NCI-H345 treated with DMSO at 0.1 percent for 48 hours (cell line): ENCODE measurements around the gene EXOC8.
"Not testable (repeated sequence)": the region's sequence is repeated elsewhere in the genome, so short reads cannot be mapped to it uniquely, and the experiment has no call there.

Source experiments
- DNase-seq: peaks from one replicate; lab custom pipeline; 2025; ENCODE audit not compliant: unreplicated experiment; lab: John Stamatoyannopoulos, UW

EXOC8 gene

DNA sequence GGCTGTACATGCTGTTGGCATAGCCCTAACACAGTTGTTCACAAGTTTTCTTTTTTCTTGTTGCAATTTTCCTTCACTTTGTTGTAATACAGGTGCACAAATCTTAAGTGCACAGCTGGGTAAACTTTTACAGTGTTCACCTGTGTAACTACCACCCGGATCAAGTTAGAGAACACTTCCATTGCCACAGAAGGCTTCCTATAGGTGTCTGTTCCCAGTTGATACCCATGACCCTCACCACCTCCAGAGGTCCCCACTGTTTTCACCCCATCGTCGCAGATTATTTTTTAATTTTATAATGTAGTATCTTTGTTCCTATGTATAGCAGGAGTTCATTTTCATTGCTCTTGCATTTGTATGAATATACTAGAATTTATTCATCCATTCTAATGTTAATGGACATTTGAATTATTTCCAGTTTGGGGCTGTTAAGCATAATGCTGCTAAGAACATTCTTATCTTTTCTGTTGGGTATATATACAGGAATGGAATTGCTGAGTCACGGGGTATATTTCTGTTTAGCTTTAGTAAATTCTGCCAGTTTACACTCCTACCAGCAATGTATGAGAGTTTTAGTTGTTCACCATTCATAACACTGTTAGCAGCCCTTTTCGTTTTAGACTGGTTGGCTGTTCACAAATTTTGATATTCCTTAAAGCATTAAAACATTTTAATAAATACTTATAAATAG, 16.8 kb upstream of the EXOC8 start:
- no peak for DNase-seq

DNA sequence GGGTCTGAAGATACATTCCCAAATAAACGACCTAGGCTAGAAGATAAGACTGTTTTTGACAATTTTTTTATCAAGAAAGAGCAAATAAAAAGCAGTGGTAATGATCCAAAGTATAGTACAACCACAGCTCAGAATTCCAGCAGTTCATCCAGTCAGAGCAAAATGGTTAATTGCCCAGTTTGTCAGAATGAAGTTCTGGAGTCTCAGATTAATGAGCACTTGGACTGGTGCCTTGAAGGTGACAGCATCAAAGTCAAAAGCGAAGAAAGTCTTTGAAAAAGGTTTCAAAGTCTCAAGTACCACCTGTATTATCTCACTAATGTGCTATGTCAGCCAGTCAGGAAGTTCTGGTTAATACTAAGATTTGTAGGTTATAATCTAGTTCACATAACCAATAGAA, 15.4 kb upstream of the EXOC8 start:
- DNase-seq, result no peak

DNA sequence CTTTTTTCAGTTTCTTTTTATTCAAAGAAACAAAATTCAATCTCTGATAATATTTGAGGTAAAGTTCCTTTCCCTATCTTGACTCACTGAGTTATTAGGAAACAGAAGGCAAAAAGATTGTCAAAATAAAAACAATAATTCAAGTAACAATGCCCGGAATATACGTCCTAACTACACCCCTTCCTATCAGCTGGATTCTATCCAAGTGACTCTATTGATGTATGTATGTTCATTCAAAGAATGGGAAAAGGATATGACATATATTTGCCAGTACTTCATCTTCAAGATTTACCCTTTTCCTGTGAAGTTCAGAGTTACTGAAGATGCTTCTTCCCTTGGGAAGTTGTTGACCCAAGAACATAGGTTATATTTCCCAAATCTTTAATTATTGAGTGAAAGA, 14.2 kb upstream of the EXOC8 start:
- no peak for DNase-seq

DNA sequence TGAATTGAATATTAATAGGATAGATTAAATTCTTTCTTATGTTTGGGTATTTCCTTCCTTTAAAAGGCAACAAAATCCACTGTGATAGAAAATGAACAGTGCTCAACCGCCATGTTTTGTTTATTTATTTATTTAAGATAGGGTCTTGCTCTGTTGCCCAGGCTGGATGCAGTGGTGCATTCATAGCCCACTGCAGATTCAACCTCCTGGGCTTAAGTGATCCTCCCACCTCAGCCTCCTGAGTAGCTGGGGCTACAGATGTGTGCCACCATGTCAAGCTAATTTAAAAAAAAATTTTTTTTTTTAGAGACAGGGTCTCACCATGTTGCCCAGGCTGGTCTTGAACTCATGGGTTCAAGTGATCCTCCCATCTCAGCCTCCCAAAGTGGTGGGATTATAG, 11.2 kb upstream of the EXOC8 start:
- DNase-seq, result not testable (repeated sequence)

DNA sequence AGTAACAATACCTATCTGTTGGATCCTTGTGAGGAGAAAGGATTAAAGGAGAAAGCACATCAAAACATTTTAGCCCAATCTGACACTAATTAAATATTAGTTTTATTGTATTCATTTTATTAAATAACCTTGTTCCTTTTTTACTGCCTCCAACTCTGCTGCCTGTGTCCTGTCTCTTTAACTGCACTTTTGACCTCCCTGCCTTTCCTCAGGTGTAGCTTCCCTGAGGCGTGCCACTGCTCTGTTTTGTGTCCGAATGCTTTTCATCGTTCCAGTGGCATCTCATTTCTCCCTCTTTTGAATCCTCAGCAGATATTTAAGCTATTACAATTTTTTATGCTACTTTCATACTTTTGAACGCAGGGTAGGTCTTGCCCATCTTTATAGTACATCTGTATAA, 10.8 kb upstream of the EXOC8 start:
- DNase-seq, result no peak

DNA sequence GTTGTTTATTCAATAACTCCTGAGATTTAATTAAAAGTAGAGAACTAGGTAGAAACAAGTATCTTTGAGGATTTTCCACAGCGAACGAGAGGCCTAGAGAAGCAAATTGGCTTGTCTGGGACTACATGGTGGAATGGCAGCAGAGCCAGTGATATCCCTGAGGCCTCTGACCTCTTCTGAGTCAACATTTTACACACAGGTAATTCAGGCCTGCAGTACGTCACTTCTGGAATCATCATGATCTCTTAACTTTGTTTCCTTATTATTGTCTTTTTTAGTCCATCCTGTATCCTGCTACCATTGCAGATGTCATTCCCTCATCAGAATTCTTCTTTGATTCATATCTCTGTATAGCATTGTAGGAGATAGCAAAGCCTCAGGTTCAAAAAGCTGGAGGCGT, 10.3 kb upstream of the EXOC8 start:
- DNase-seq, result no peak

DNA sequence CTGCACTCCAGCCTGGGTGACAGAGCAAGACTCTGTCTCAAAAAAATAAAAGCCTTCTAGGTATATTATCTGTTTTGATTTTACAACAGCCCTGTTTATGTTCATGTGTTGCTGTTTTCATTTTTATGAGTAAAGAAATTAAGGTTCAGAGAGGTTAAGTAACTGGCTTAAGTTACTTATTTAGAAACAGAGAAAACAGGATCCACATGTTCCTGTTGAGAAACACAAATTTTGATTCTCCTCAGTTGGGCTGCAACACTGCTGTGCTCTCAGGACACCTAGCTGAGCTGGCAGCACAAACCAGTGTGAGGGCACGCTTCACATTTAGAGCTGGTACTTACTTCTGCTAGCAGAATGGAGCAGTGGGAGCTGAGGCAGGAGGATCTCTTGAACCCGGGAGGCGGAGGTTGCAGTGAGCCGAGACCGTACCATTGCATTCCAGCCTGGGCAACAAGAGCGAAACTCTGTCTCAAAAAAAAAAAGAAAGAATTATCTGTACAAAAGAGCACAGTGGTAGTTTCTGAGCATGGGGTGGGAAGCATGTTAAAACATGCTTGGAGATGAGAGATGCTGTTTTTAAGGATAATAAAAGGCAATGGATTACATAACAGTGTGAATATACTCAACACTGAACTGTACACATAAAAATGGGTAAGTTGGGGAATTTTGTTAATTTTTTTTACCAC, 2.8 kb upstream of the EXOC8 start:
- DNase-seq, result no peak

DNA sequence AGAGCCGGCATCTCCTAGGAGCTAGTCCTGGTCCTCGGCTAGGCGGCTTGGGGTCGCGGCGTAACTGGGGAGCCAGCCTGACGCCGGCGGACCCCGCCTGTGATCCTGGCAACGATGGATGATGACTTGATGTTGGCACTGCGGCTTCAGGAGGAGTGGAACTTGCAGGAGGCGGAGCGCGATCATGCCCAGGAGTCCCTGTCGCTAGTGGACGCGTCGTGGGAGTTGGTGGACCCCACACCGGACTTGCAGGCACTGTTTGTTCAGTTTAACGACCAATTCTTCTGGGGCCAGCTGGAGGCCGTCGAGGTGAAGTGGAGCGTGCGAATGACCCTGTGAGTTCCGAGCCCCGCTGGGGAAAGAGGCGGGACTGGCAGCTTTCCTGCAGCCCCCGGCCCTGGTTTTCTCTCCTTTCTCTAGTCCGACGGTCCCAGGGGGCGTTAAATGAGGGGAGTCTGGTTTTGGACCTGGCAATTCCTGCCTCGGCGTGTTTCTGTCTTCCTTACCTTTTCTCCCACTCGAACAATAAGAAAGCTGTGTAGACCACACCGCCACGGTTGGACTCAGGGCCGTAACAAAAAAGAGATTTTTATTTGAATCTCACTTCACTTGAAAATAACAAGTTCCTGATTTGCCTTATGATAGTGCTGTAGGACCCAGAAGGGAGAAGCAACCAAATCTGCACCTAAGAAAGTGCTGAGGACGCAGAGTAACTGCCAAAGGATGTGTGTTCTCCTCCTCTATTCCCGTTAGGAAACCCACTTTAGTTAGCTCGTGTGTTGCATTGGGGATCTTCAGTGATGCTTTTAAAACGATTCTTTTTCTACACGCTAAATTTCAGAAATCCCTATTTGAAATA, 847 bp upstream of the EXOC8 start, which contains the start of gene SPRTN:
Gene SPRTN (plus strand): TSS at position 24 of the 859 bp plus-strand sequence. CDS start 91 bp downstream, at position 115.
- DNase-seq, result no peak

DNA sequence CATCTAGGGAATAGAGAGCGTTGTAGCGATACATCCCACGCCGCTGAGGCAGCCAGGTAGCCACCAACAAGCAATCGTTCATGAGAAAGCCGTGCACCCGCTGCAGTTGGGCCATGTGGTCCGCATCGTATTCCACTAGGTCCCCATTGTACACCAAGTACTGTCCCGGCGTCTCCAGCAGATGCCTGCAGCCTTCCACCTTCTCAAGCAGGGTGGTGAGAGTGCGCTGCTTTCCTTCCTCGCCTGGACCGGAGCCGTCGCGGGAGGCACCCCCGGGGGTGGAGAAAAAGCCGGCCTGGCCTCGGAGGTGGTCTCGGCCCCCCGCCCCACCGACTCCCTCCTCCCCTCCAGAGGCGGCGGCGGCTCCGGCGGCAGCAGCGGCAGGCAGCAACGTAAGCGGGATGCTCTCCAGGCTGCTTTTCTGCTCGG, 595 bp downstream of the EXOC8 start:
- no peak for DNase-seq

DNA sequence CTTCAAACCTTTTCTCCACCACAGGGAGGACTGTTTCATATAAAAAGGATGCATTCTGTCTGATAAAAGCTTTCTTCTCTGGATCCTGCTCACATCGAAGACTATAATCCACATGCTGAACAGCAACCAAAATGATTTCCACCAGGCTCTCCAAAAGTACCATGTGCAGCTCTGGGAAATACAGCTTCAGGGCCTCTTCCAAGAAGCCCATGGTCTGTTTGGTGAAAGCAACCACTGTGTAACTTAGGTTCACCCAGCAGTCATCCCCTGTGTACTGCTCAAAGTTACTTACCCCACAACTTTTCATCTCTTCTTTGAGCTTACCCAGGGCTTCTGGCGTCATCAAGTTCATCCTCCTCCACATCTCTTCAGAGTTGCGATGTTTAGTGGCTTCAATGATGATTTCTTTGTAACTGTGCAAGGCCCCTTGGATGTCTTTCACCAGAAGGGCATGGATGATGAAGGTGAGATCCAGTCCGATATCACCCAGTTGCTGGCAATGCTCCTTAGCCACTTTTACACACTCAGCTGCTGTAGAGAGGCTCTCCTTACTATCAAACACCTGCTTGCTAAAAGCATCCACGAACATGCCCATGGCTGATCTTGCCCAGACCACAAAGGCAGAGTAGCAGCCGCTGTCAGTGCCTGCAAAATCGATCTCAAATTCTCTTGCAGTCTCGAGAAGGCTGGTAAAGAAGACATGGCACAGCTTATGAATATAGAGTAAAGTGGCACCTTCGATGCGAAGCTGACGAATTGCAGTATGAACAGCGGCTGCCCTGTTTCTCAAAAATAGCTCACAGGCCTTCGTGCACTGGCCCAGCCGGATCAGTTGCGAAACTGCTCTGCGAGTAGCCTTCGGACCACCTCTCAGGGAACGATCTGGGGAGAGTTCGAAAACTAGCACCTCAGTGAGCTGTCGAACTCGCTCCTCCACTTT, 1.7 kb downstream of the EXOC8 start:
- no peak for DNase-seq

DNA sequence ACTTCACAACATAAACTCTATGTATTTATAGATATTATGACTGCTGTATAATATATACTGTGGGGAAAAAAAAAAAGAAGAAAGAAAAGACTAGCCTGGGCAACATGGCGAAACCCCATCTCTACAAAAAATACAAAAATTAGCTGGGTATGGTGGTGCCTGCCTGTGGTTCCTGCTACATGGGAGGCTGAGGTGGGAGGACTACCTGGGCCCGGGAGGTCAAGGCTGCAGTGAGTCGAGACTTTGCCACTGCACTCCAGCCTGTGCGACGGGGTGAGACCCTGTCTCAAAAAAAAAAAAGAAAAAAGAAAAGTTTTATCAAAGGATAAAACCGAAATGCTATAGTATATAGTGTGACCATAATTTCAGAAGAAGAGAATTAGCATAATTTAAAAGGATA, 2.7 kb downstream of the EXOC8 start:
- no peak for DNase-seq

DNA sequence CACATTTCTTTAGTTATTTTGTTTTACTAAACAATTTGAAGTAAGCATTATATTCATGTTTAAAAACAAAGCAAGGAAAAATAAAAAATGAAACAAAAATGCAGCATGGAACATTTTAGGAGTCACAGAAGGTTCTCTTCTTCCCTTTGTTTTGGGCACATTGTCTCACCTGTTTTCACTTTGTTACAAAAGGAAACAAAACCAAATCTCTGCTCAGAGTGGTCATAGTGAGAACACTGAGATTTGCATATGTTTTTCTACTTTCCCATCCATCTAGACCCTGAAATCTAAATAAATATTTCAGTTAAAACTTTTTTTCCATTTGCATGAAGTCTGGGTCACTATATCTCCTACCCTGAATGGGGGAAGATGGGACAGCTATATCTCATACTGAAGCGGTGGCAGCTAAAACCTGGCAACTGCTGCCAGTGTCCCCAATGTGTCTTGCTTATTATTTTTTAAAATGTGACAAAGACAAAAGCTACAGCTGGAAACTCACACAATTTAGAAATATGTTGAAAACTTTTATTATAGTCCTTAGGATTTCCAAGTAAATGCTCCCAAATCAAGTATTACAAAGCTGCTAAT, 3.5 kb downstream of the EXOC8 start:
- DNase-seq, result no peak

DNA sequence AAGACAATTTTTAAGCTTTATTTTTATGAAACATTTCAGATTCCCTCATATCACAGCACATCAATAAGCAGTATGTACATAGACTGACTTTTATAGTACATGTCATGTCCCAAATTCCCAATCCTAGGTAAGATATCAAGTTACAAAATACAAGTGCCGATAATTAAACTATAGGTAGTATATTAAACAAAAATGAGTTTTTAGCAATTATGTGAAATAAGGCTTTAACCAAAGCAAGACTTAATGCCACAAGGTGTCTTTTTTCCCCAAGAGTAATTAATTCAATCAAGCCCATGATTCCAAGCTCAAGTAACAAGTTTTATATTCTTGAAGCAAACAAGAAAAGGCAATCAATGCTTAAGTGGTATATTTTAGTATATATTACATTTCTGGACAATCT, 4.9 kb downstream of the EXOC8 start:
- DNase-seq, result no peak

DNA sequence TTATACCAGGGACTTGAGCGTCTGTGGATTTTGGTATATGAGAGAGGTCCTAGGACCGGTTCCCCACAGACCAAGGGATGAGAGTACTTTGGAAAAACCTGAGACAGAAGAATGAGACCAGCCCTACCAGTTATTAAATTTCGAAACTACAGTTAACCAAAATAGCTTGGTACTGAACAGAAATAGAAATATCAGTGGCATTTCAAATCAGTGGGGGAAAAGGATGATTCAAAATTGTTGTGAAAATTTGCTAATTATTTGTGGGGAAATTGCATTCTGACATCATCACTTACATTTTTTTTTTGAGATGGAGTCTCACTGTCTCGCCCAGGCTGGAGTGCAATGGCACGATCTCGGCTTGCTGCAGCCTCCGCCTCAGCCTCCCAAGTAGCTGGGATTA, 8.2 kb downstream of the EXOC8 start:
- DNase-seq, result no peak

DNA sequence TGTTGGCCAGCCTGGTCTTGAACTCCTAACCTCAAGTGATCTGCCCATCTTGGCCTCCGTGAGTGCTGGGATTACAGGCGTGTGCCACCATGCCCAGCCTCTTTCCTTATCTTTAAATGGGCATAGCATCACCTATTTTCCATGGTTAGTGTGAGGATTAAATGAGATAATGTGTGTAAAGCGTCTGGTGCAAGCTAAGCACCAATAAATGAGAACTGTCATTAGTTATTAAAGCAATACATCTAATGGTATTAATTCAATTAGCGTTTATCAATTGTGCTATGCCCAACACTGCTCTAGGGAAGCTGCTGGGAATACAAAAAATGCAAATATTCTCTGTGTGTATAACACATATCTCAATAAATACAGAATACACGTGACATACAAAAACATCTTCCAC, 10.0 kb downstream of the EXOC8 start:
- DNase-seq, result no peak

DNA sequence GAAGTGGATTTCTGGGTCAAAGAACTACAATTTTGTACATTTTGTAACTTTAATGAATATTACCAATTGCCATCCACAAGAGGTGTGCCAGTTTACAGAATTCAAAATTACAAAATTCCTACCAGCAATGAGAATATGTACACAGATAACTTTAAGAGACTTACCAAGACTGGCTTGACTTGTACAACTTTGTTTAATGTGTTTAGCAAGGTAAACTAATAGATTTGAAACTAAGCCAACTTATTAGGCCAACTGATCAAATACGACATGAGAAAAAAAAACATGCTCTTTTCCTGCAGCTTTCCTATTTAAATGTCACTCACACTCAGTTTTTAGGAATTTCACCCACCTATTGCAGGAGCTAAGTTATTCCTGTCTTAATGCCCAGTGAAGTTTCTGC, 11.4 kb downstream of the EXOC8 start:
- DNase-seq, result no peak

DNA sequence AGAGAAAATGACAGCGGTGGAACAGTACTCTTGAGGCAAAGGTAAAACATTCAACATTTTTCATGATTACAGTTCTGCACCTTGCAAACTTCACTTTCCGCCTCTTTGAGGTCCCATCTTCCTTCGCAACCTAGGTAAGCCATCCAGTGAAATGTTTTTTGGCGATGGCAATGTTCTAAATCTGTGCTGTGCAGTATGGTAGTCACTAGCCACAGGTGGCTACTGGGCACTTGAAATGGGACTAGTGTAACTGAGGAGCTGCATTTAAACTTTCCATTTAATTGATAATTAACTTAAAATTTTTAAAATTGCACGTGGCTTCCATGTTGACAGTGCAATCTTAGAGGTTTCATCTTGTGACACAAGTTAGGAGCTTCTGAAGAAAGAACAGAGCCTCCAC, 13.0 kb downstream of the EXOC8 start:
- DNase-seq, result no peak

DNA sequence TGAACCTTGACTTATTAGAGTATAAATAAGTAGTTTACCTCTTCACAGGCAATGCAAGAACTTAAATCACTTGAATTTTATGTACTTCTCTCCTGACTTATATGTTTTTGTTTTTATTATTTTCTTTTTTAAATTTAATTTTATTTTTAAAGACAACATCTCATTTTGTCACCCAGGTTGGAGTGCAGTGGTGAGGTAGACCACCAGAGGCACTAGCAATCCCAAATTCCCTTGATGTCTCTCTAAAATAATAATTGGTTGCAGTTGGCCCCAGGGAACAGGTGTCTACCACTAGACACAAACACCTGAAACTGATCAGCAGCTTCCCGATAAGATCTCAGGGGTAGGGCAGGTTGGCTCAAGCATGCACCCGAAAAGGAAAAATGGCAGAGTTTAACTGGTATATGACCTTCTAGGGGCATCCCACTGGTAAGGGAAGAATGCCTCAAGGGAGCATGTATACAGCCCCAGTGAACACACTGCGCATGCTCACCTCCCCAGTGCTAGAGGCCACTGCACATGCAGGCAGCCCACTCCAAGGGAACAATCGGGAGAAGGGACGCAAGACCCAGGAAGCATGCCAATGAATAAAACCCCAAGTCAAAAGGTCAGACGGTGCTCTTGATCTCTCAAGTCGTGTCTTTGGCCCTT, 14.6 kb downstream of the EXOC8 start:
- DNase-seq, result no peak

DNA sequence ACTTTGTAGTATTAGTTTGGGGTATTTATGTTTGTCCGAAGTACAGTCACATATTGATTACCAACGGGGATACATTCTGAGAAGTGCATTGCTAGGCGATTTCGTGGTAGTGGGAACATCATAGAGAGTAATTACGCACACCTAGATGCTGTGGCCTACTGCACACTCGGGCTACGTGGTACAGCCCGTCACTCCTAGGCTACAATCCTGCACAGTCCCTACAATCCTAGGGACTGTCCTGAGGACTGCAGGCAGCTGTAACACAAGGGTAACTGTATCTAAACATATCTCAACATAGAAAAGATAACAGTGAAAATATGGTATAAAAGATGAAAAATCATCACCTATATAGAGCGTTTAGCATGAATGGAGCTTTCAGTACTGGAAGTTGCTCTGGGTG, 18.6 kb downstream of the EXOC8 start:
- DNase-seq, result no peak

DNA sequence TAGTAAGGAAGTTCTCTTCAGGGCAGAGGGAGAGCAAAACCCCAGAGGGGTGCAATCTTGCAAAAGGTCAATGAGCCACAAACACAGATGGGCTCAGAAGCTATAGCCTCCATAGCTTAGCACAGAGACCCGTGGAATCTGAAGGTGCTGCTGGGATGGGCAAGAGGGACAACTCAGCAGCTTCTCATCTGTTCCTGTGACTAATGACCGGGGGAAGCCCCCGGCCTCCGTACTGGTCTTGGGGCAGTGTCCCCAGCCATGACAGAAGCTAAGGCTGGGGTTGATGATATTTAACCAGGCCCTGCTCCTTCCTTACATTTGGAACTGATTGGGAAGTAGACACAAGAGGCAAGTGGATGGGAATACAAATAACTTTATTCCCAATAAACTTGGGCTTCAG, 19.1 kb downstream of the EXOC8 start:
- no peak for DNase-seq
